ENCODE data around the gene TICAM2.

TICAM2 gene

DNA sequence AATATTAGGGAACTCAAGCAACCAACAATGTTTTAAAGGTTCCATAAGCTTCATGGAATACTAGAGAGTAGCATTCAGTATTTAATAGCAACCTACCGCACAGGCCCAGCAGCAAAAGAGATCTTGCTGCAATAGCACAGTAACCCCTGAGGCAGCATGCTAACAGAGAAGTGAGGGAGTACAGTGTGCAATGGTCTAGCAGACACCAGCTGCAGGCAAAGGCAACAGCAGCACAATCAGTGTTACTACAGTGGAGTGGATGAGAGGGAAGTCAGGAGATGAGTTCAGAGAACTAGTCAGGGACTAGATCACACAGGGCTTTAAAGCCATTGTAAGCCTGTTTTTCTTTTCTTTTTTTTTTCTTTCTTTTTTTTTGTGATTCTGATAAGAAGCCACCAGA lies 2.8 kb downstream of the TICAM2 start:
- H3K27ac ChIP-seq (ENCODE audit: low read length), result no peak overlapping the region
- H2AFZ ChIP-seq (ENCODE audit: low read depth, low read length), result no peak overlapping the region
- H3K4me2 ChIP-seq (ENCODE audit: insufficient read depth, low read length), result no peak overlapping the region
- H3K9me3 ChIP-seq (ENCODE audit: insufficient read depth, low read length, severe bottlenecking), result no peaks in the 10 kb centered on the region
- peaks cover 14% of the 10 kb centered on the region for H3K36me3 ChIP-seq (ENCODE audit: insufficient read depth, low read length)
- no peaks in the 10 kb centered on the region for H3K79me2 ChIP-seq (ENCODE audit: insufficient read depth, low read length)
- ATAC-seq (ENCODE audit: insufficient read depth, low read depth) (peak; percentile 53; the same call in 1 of the 3 replicates), DNase-seq (no peak)
- H3K4me1 ChIP-seq (ENCODE audit: insufficient read depth, low read length), result no peaks in the 10 kb centered on the region
- H3K9ac ChIP-seq (ENCODE audit: low read depth, low read length), result no peak overlapping the region
- no peaks in the 10 kb centered on the region for H4K20me1 ChIP-seq (ENCODE audit: insufficient read depth, low read length)
- H3K27me3 ChIP-seq (ENCODE audit: insufficient read depth, low read length, poor library complexity), result no peaks in the 10 kb centered on the region
- TF ChIP-seq, protein P1, sequence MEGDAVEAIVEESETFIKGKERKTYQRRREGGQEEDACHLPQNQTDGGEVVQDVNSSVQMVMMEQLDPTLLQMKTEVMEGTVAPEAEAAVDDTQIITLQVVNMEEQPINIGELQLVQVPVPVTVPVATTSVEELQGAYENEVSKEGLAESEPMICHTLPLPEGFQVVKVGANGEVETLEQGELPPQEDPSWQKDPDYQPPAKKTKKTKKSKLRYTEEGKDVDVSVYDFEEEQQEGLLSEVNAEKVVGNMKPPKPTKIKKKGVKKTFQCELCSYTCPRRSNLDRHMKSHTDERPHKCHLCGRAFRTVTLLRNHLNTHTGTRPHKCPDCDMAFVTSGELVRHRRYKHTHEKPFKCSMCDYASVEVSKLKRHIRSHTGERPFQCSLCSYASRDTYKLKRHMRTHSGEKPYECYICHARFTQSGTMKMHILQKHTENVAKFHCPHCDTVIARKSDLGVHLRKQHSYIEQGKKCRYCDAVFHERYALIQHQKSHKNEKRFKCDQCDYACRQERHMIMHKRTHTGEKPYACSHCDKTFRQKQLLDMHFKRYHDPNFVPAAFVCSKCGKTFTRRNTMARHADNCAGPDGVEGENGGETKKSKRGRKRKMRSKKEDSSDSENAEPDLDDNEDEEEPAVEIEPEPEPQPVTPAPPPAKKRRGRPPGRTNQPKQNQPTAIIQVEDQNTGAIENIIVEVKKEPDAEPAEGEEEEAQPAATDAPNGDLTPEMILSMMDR (IDR thresholded peaks at IDR 0.05; ENCODE audit: borderline replicate concordance, extremely low read depth, low read length, poor library complexity, severe bottlenecking), result no peak
- no peak for TF ChIP-seq EZH2 (IDR thresholded peaks at IDR 0.05; ENCODE audit: borderline replicate concordance, low read depth, low read length, severe bottlenecking)
- H3K4me3 ChIP-seq (ENCODE audit: low read depth in 1 of 2, low read length in 2 of 2), result no peak overlapping the region

DNA sequence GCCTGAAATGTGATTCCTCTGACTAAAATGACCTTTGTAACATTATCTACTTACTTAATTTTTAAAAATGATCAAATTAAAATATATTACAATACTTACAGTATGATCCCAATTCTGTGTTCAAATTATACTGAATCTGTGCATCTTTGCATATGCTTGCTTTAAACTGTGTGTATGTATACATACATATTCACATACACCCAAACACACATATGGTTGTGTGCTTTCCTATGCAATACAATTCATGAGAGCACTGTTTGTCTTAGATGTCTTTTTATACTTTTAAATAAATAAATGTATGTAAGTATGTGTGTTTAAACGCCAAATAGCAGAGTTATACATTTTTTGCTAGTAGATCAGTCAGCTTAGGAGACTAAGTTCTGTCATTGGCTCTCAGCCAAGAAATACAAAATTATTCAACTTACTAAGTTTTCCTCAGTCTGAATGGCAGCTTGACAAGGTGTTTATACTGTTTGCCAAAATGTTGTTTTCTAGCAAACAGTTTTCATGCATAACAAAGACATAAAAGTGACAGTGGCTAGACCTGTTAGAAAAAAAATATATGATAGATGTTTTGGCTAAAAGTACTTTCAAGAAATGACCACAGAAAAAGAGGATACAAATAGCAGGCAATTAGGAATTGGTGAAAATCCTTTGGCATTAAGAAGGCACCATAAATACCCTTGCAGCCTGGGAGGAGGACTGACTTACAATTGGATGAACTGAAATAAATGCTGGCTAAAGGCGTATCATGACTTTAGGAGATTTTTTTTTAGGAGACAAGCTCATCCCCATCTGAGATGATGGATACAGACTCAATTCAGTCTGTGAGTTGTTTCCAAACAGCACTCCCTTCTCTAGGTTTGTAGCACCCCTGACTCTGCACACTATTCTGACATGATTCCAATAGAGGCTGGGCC lies 7.9 kb downstream of the TICAM2 start:
- Histone ChIP-seq H3K4me3 (ENCODE audit: low read depth in 1 of 2, low read length in 2 of 2) (no peak overlapping the region), H3K79me2 (ENCODE audit: insufficient read depth, low read length) (no peaks in the 10 kb centered on the region), H2AFZ (ENCODE audit: low read depth, low read length) (no peak overlapping the region), H3K36me3 (ENCODE audit: insufficient read depth, low read length) (no peaks in the 10 kb centered on the region), H3K4me2 (ENCODE audit: insufficient read depth, low read length) (no peak overlapping the region), H4K20me1 (ENCODE audit: insufficient read depth, low read length) (no peaks in the 10 kb centered on the region), H3K9ac (ENCODE audit: low read depth, low read length) (no peak overlapping the region), H3K4me1 (ENCODE audit: insufficient read depth, low read length) (no peaks in the 10 kb centered on the region), H3K27ac (ENCODE audit: low read length) (no peak overlapping the region), H3K9me3 (ENCODE audit: insufficient read depth, low read length, severe bottlenecking) (no peaks in the 10 kb centered on the region), H3K27me3 (ENCODE audit: insufficient read depth, low read length, poor library complexity) (no peaks in the 10 kb centered on the region)
- ATAC-seq (ENCODE audit: insufficient read depth, low read depth) (no peak), DNase-seq (no peak)
- TF ChIP-seq, protein P1 (IDR thresholded peaks at IDR 0.05; ENCODE audit: borderline replicate concordance, extremely low read depth, low read length, poor library complexity, severe bottlenecking), result no peak
- no peak for TF ChIP-seq EZH2 (IDR thresholded peaks at IDR 0.05; ENCODE audit: borderline replicate concordance, low read depth, low read length, severe bottlenecking)

DNA sequence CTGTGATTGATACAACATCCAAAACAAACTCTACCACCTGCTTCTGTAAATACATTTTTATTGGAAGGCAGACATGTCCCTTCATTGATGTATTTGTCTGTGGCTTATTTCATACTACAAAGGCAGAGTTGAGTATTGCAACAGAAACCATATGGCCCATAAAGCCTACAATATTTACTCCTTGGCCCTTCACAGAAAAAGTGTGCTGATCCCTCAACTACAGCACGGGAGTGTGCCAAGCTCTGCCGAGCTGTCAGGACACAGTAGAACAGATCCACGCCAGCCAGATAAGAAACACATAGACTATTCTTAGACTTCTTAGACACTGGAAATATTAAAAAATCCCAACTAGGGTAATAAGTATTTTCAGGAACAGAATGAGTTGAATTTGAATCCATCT lies 13.2 kb downstream of the TICAM2 start:
- DNase-seq, result no peak
- no peak for ATAC-seq (ENCODE audit: insufficient read depth, low read depth)
- TF ChIP-seq, protein P1 (IDR thresholded peaks at IDR 0.05; ENCODE audit: borderline replicate concordance, extremely low read depth, low read length, poor library complexity, severe bottlenecking), result no peak
- no peak for TF ChIP-seq EZH2 (IDR thresholded peaks at IDR 0.05; ENCODE audit: borderline replicate concordance, low read depth, low read length, severe bottlenecking)
- Histone ChIP-seq H3K27ac (ENCODE audit: low read length) (no peak overlapping the region), H3K4me1 (ENCODE audit: insufficient read depth, low read length) (no peaks in the 10 kb centered on the region), H3K27me3 (ENCODE audit: insufficient read depth, low read length, poor library complexity) (no peaks in the 10 kb centered on the region), H2AFZ (ENCODE audit: low read depth, low read length) (no peak overlapping the region), H4K20me1 (ENCODE audit: insufficient read depth, low read length) (no peaks in the 10 kb centered on the region), H3K9me3 (ENCODE audit: insufficient read depth, low read length, severe bottlenecking) (no peaks in the 10 kb centered on the region), H3K4me3 (ENCODE audit: low read depth in 1 of 2, low read length in 2 of 2) (no peak overlapping the region), H3K9ac (ENCODE audit: low read depth, low read length) (no peak overlapping the region), H3K36me3 (ENCODE audit: insufficient read depth, low read length) (no peaks in the 10 kb centered on the region), H3K79me2 (ENCODE audit: insufficient read depth, low read length) (no peaks in the 10 kb centered on the region), H3K4me2 (ENCODE audit: insufficient read depth, low read length) (no peak overlapping the region)

All from DND-41 (cell line).